HEK293T (cell line): ENCODE measurements around the gene KRTAP5-7.
"Not testable (repeated sequence)": the region's sequence is repeated elsewhere in the genome, so short reads cannot be mapped to it uniquely, and the experiment has no call there.

ENCODE experiments used
- CTCF ChIA-PET: fragments of 350-600 bp; formaldehyde crosslinking; extraction: SDS; loops from one replicate; lab custom pipeline; 2021; ENCODE audit warnings: antibody characterized with exemption, inconsistent platforms; lab: Yijun Ruan, JAX
- POLR2A ChIA-PET: fragments of 350-600 bp; formaldehyde crosslinking; extraction: SDS; loops from one replicate; lab custom pipeline; 2020; ENCODE audit warnings: antibody characterized with exemption, inconsistent platforms; lab: Yijun Ruan, JAX
- DNase-seq: peaks from one replicate; pipeline ENCODE4 v3.0.0; 2012; ENCODE audit warnings: mixed read lengths; ENCODE audit errors: extremely low spot score
- ARNT ChIP-seq: fragments of 450-650 bp; IDR thresholded peaks from 2 replicates; pipeline ENCODE4 v1.6.1; 2017; ENCODE audit warnings: mild to moderate bottlenecking
- BHLHE40 ChIP-seq: fragments of 450-650 bp; IDR thresholded peaks from 2 replicates; pipeline ENCODE4 v1.6.1; 2016; ENCODE audit warnings: mild to moderate bottlenecking, moderate library complexity, borderline replicate concordance
- CTBP1 ChIP-seq: fragments of 450-650 bp; IDR thresholded peaks from 2 replicates; pipeline ENCODE4 v1.6.1; 2016; ENCODE audit warnings: borderline replicate concordance
- ELF4 ChIP-seq: fragments of 450-650 bp; IDR thresholded peaks from 2 replicates; pipeline ENCODE4 v1.6.1; 2017; ENCODE audit warnings: antibody characterized with exemption
- FOXA1 ChIP-seq: fragments of 450-650 bp; IDR thresholded peaks from 2 replicates; pipeline ENCODE4 v1.6.1; 2016; ENCODE audit warnings: mild to moderate bottlenecking
- FOXK2 ChIP-seq: fragments of 450-650 bp; IDR thresholded peaks from 2 replicates; pipeline ENCODE4 v1.6.1; 2016; ENCODE audit warnings: mild to moderate bottlenecking
- FOXM1 ChIP-seq: fragments of 450-650 bp; IDR thresholded peaks from 2 replicates; pipeline ENCODE4 v1.6.1; 2017; ENCODE audit warnings: mild to moderate bottlenecking, borderline replicate concordance
- HDGF ChIP-seq: fragments of 450-650 bp; IDR thresholded peaks from 2 replicates; pipeline ENCODE4 v1.6.1; 2017; ENCODE audit warnings: antibody characterized with exemption, borderline replicate concordance
- L3MBTL2 ChIP-seq: fragments of 450-650 bp; conservative IDR thresholded peaks from 2 replicates; pipeline ENCODE4 v1.6.1; 2016; ENCODE audit warnings: mild to moderate bottlenecking
- LEF1 ChIP-seq: fragments of 450-650 bp; IDR thresholded peaks from 2 replicates; pipeline ENCODE4 v1.6.1; 2017; ENCODE audit warnings: mild to moderate bottlenecking, borderline replicate concordance
- NFRKB ChIP-seq: fragments of 450-650 bp; IDR thresholded peaks from 2 replicates; pipeline ENCODE4 v1.6.1; 2016; ENCODE audit warnings: mild to moderate bottlenecking, moderate library complexity
- PKNOX1 ChIP-seq: fragments of 450-650 bp; IDR thresholded peaks from 2 replicates; pipeline ENCODE4 v1.6.1; 2016
- SP1 ChIP-seq: fragments of 450-650 bp; IDR thresholded peaks from 2 replicates; pipeline ENCODE4 v1.6.1; 2017
- SUZ12 ChIP-seq: fragments of 450-650 bp; IDR thresholded peaks from 2 replicates; pipeline ENCODE4 v1.6.1; 2016; ENCODE audit warnings: mild to moderate bottlenecking
- TARDBP ChIP-seq: fragments of 450-650 bp; IDR thresholded peaks from 2 replicates; pipeline ENCODE4 v1.6.1; 2016
- ZNF384 ChIP-seq: fragments of 450-650 bp; IDR thresholded peaks from 2 replicates; pipeline ENCODE4 v1.6.1; 2016

KRTAP5-7 gene

DNA sequence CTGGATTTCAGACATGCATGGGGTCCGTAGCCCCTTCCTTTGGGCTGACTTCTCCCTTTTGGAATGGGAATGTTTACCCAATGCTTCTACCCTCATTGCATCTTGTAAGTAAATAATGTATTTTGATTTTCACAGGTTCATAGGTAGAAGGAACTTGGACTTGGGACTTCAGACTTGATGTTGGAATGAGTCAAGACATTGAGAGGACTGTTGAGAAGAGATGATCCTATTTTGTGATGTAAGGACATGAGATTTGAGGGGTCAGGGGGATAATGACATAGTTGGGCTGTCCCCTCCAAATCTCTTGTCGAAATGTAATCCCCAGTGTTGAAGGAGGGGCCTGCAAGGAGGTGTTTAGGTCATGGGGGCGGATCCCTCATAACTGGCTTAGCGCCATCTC is 37.4 kb downstream of the KRTAP5-7 start:
- no peak for TF ChIP-seq LEF1
- no peak for TF ChIP-seq L3MBTL2
- TF ChIP-seq FOXK2: no peak
- no peak for TF ChIP-seq PKNOX1
- TF ChIP-seq ARNT: no peak
- TF ChIP-seq SP1: no peak
- ChIA-PET POLR2A (no interaction called here), CTCF (no interaction called here)
- DNase-seq: no peak

DNA sequence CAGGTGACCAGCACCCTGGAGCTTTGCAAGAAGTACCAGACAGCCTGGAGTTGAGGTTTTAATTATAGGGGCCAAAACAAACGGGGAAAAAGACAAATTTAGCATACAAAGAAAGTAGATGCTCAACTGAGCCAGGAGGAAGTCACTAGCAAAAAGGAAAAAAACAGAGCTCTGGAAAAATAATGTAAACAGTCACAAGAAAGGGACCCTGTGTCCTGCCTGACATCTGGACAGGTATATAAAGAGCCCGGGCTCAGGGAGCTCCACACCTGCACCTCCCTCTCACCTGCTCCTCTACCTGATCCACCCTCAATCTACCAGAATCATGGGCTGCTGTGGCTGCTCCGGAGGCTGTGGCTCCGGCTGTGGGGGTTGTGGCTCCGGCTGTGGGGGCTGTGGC is 38.2 kb downstream of the KRTAP5-7 start, which contains the start of gene KRTAP5-10:
Gene KRTAP5-10, plus strand, starts transcription at position 301 of the 400 bp plus-strand sequence. Its CDS starts 25 bp downstream, at position 326.
- no peak for DNase-seq
- CTCF ChIA-PET: no interaction called here
- TF ChIP-seq FOXM1 (no peak), PKNOX1 (no peak), FOXA1 (no peak), L3MBTL2 (no peak), SP1 (no peak), ZNF384 (no peak), HDGF (no peak), CTBP1 (no peak), BHLHE40 (no peak), FOXK2 (no peak), TARDBP (no peak), ELF4 (no peak), LEF1 (no peak)
- POLR2A ChIA-PET: no interaction called here

DNA sequence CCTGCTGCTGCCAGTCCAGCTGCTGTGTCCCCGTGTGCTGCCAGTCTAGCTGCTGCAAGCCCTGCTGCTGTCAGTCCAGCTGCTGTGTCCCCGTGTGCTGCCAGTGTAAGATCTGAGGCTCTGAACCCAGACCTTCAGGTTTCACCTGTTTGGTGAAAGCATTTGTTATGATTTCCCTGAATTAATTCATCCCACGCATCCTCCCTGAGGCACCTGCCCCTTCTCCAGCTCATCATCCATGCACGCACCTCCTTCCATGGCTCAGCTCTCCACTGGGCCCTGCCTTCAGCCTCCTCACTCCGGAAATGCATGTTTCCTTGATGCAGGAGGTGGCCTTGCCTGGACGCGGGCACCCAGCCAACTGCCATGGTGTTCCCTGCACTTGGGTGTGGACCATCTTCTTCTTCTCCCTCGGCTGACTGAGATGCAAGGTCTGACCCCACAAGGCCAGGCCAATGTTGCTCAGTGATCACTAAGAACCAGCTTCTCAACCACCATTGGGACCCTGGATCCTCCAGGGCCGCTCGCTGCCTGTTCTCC is 39.1 kb downstream of the KRTAP5-7 start:
- ChIA-PET POLR2A (no interaction called here), CTCF (no interaction called here)
- TF ChIP-seq FOXK2 (no peak), LEF1 (no peak), BHLHE40 (no peak), ELF4 (no peak), FOXA1 (no peak), SUZ12 (no peak), ARNT (no peak), PKNOX1 (no peak), FOXM1 (no peak), TARDBP (no peak)
- DNase-seq: no peak

DNA sequence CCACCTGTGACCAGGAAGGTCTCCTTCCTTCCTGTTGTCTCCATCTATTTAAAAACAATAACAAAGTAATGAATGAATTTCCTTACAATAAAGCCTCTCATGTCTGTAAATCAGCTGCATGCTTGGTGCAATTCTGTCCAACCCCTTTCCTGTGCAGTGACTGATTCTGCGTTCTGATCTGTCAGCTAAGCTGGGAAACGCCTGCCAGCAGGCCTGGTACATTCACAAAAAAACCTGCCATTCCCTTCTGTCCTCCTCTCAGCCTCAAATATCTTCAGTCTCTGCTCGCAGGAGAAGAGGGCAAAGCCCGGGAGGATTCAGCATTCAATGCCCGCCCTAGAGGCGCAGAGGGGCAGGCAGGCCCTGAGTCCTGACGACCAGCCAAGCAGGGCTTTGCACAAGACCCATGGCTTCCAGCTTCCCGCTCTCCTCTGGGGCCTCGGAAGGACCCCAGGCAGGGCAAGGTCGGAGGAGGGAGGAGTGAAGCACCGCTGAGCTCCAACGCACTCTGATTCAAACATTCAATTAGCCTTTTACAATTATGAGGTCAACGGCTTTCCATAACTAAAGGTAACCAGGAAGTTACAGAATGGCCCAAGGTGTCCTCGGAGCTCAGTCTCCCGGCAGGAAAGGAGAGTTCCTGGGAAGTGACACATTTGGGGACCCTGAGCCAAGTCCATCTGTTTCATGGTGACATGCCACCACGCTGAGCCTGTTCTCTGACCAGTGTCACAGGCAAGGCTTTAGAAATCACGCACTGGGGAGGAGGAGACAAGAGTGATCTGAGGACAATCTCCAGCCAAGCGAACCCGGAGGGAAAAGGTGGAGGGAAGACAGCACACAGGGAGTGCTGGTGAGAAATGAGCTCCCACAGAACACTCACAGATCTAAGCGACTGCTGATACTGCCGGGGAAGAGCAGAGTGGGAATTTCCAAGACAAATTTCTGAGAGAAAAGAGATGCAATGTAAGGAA is 39.8 kb downstream of the KRTAP5-7 start:
- POLR2A ChIA-PET, DNase-seq: not testable (repeated sequence)
- CTCF ChIA-PET: interaction anchor here (2.0 kb wide), 1 partner anchor 13 kb away, joined by 4 read pairs; no protein-coding TSS in a partner anchor

DNA sequence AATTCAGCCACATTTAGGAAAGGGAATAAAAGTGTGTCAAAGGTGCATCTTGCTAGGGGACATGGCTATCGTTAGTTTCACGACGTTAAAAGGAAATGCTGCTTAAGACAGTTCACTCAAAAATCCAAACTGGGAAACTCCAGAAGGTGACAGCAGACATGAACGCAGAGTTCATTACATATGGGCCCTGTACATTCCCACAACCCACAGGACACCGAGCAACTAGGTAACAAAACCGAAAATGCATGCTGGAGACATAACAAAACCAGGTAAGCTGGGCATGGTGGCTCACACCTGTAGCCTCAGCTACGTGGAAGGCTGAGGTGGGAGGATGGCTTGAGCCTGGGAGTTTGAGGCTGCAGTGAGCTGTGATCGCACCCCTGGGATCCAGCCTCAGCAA is 40.6 kb downstream of the KRTAP5-7 start:
- CTCF ChIA-PET: interaction anchor here (2.0 kb wide), 1 partner anchor 12 kb away, joined by 4 read pairs; no protein-coding TSS in a partner anchor
- POLR2A ChIA-PET: not testable (repeated sequence)

GRCh38 chr11:71568704-71569349 is 41.8 kb downstream of the KRTAP5-7 start:
- ChIA-PET POLR2A (no interaction called here), CTCF (interaction anchor here (2.0 kb wide), 1 partner anchor 11 kb away, joined by 4 read pairs; no protein-coding TSS in a partner anchor)
- no peak for DNase-seq
- TF ChIP-seq ZNF384 (no peak), FOXM1 (no peak), ELF4 (no peak), TARDBP (no peak), BHLHE40 (no peak), SUZ12 (no peak), L3MBTL2 (no peak), HDGF (no peak), ARNT (no peak), CTBP1 (no peak), SP1 (no peak), NFRKB (no peak), FOXA1 (no peak), FOXK2 (no peak), LEF1 (no peak), PKNOX1 (no peak)

More for the DNA sequence above, 40.6 kb downstream of the KRTAP5-7 start:
- DNase-seq: not testable (repeated sequence)

DNA sequence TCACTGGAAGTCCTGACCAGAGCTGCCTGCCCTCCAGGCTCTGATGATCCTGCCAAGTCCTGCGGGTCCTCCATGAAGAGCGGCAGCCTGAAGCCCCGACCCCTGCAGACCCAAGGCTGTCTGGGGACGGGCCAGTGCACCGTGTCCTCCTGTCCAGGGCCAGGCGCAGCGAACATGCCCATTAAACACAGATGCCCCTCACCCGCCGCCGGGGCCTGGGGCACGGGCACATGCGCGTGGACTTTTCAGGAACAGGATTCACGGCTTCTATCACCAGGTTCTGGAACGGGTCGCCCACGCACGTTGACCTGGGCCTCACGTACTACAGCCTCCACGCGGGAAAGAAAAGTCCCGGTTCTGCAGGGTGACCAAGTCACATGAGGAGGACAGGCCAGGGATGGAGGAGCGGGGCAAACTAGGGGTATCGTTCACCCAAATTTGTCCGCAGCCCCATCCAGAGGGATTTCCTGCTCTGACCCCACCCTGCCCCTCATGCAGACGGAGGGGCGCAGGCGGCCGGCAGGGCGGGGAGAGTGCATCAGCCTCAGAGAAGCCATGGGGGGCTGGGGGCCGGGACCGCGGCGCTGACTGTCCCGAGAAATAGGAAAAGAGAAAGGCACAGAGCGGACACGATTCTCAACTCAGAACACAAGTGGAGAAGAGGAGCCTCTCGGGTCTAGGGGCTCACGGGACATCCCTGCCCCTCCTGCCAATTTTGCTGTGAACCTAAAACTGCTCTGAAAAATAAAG is 44.2 kb downstream of the KRTAP5-7 start:
- DNase-seq, POLR2A ChIA-PET, CTCF ChIA-PET: not testable (repeated sequence)
